IMR-90 (cell line): ENCODE results near the gene KIF20A. TPM values are rescaled to one million over a fixed set of nuclear protein-coding genes. Genes with fewer than 3 reads are reported as not detected.
A peak's percentile ranks its signal among the peaks of the same experiment; 100 is the strongest.

Source experiments
- ATAC-seq: fragments of 200-7000 bp; cut with Tn5 transposase; 2 replicates; pipeline ENCODE4 v1.9.1; 2020; ENCODE audit warnings: low read depth, mild to moderate bottlenecking, moderate library complexity
- BruUV-seq: library from RNA; stranded (reverse); fragments of 400-500 nt; replicated peaks from 2 replicates; lab custom pipeline; 2021; lab: Mats Ljungman, UMichigan
- CTCF ChIA-PET: fragments of 300-600 bp; formaldehyde crosslinking; extraction: SDS; loops from one replicate; lab custom pipeline; 2021; ENCODE audit warnings: antibody characterized with exemption; lab: Yijun Ruan, JAX
- POLR2A ChIA-PET: fragments of 300-600 bp; sonication (Branson Sonifier 250); formaldehyde crosslinking; loops from one replicate; lab custom pipeline; 2022; ENCODE audit warnings: antibody characterized with exemption; ENCODE audit not compliant: unreplicated experiment; lab: Charles Lee
- DNase-seq: peaks from one replicate; pipeline ENCODE4 v3.0.0; 2013
- H2AFZ ChIP-seq: replicated peaks from 2 replicates; pipeline ENCODE3; 2013; ENCODE audit warnings: low read length, mild to moderate bottlenecking; ENCODE audit not compliant: poor library complexity
- H2AK5ac ChIP-seq: 2 replicates; pipeline ENCODE4 v1.6.1; 2013; ENCODE audit warnings: low read depth, low read length, inconsistent platforms
- H2AK9ac ChIP-seq: replicated peaks from 2 replicates; pipeline ENCODE3; 2013; ENCODE audit warnings: mild to moderate bottlenecking, low read depth, low read length, moderate library complexity; ENCODE audit not compliant: poor library complexity
- H2BK120ac ChIP-seq: 2 replicates; pipeline ENCODE4 v1.6.1; 2013; ENCODE audit warnings: low read depth, low read length, inconsistent platforms
- H2BK15ac ChIP-seq: 3 replicates; pipeline ENCODE4 v1.6.1; 2013; ENCODE audit warnings: low read depth, low read length, inconsistent platforms
- H2BK20ac ChIP-seq: 2 replicates; pipeline ENCODE4 v1.6.1; 2013; ENCODE audit warnings: low read depth, mild to moderate bottlenecking, inconsistent platforms, low read length, moderate library complexity
- H2BK5ac ChIP-seq: 2 replicates; pipeline ENCODE4 v1.6.1; 2013; ENCODE audit warnings: mild to moderate bottlenecking, low read depth, low read length, inconsistent platforms; ENCODE audit not compliant: poor library complexity, severe bottlenecking
- H3K14ac ChIP-seq: replicated peaks from 2 replicates; pipeline ENCODE4 v1.6.1; 2013; ENCODE audit warnings: low read depth, low read length, inconsistent platforms
- H3K18ac ChIP-seq: 2 replicates; pipeline ENCODE4 v1.6.1; 2013; ENCODE audit warnings: low read depth, low read length, control low read depth
- H3K23ac ChIP-seq: 2 replicates; pipeline ENCODE4 v1.6.1; 2013; ENCODE audit warnings: low read depth, low read length, inconsistent platforms
- H3K27ac ChIP-seq: 2 replicates; pipeline ENCODE4 v1.5.1; 2013; ENCODE audit warnings: mild to moderate bottlenecking, control low read depth, low read length; ENCODE audit not compliant: insufficient read depth
- H3K27me3 ChIP-seq: 2 replicates; pipeline ENCODE4 v1.6.1; 2013; ENCODE audit warnings: low read length; ENCODE audit not compliant: control insufficient read depth, insufficient read depth
- H3K36me3 ChIP-seq: 2 replicates; pipeline ENCODE4 v1.6.1; 2013; ENCODE audit warnings: low read length, mixed read lengths; ENCODE audit not compliant: control insufficient read depth, insufficient read depth
- H3K4ac ChIP-seq: 2 replicates; pipeline ENCODE4 v1.6.1; 2013; ENCODE audit warnings: low read depth, low read length, inconsistent platforms
- H3K4me1 ChIP-seq: 2 replicates; pipeline ENCODE4 v1.6.1; 2013; ENCODE audit warnings: low read length, mixed read lengths; ENCODE audit not compliant: control insufficient read depth, insufficient read depth
- H3K4me2 ChIP-seq: 2 replicates; pipeline ENCODE4 v1.6.1; 2013; ENCODE audit warnings: low read depth, mild to moderate bottlenecking, control low read depth, low read length, moderate library complexity
- H3K4me3 ChIP-seq: 2 replicates; pipeline ENCODE4 v1.5.1; 2013; ENCODE audit warnings: low read depth, mild to moderate bottlenecking, control low read depth, low read length, moderate library complexity; ENCODE audit not compliant: insufficient read depth
- H3K56ac ChIP-seq: 2 replicates; pipeline ENCODE4 v1.6.1; 2013; ENCODE audit warnings: low read length, inconsistent platforms; ENCODE audit not compliant: insufficient read depth; ENCODE audit errors: extremely low read depth
- H3K79me1 ChIP-seq, 2 experiments: 2 replicates each; pipeline ENCODE4 v1.6.1; 2013; ENCODE audit warnings: low read length in 2 of 2, inconsistent platforms in 1 of 2, low read depth in 1 of 2
- H3K9ac ChIP-seq: 2 replicates; pipeline ENCODE4 v1.6.1; 2013; ENCODE audit warnings: low read depth, low read length, control low read depth
- H3K9me1 ChIP-seq: 2 replicates; pipeline ENCODE4 v1.6.1; 2013; ENCODE audit warnings: low read length, inconsistent platforms; ENCODE audit not compliant: insufficient read depth
- H3K9me3 ChIP-seq: 2 replicates; pipeline ENCODE4 v1.6.1; 2013; ENCODE audit warnings: low read length; ENCODE audit not compliant: control insufficient read depth, insufficient read depth
- H4K20me1 ChIP-seq: 2 replicates; pipeline ENCODE4 v1.6.1; 2013; ENCODE audit warnings: low read length, inconsistent platforms; ENCODE audit not compliant: insufficient read depth
- H4K5ac ChIP-seq: 2 replicates; pipeline ENCODE4 v1.6.1; 2013; ENCODE audit warnings: mild to moderate bottlenecking, low read depth, low read length, control low read depth
- H4K8ac ChIP-seq, 2 experiments: 2 replicates each; pipeline ENCODE4 v1.6.1; 2013; ENCODE audit warnings: low read depth in 2 of 2, low read length in 2 of 2, control low read depth in 1 of 2, inconsistent platforms in 1 of 2
- H4K91ac ChIP-seq: 2 replicates; pipeline ENCODE4 v1.6.1; 2013; ENCODE audit warnings: low read depth, low read length, inconsistent platforms; ENCODE audit not compliant: insufficient read depth
- BHLHE40 ChIP-seq: fragments of 150-350 bp; IDR thresholded peaks from 2 replicates; pipeline ENCODE4 v1.6.1; 2016; ENCODE audit warnings: mild to moderate bottlenecking, low read depth, low read length
- ELK1 ChIP-seq: fragments of 150-350 bp; IDR thresholded peaks from 2 replicates; pipeline ENCODE4 v1.6.1; 2016; ENCODE audit warnings: low read depth, mild to moderate bottlenecking, low read length, moderate library complexity, borderline replicate concordance
- FOS ChIP-seq: fragments of 150-350 bp; IDR thresholded peaks from 2 replicates; pipeline ENCODE4 v1.6.1; 2016; ENCODE audit warnings: low read depth, low read length
- NFE2L2 ChIP-seq: fragments of 150-350 bp; IDR thresholded peaks from 2 replicates; pipeline ENCODE4 v1.6.1; 2016; ENCODE audit warnings: low read depth, mild to moderate bottlenecking, low read length
- USF2 ChIP-seq: fragments of 150-350 bp; IDR thresholded peaks from 2 replicates; pipeline ENCODE4 v1.6.1; 2017; ENCODE audit warnings: mild to moderate bottlenecking, antibody characterized with exemption, low read length, low read depth
- WGBS, 2 experiments: methylation state at CpG; one replicate each; pipeline versions ENCODE4 v1.1.5 to v1.1.7; 2013; ENCODE audit warnings: missing lambda C conversion rate in 2 of 2; ENCODE audit not compliant: insufficient read length in 1 of 2; ENCODE audit errors: extremely low coverage in 2 of 2; 5-methylcytosine and 5-hydroxymethylcytosine counted together
- dilution Hi-C: fragments of 300-500 bp; cut with HindIII; formaldehyde crosslinking; loops from one replicate; pipeline ENCODE4 v1.14.3; 2018; ENCODE audit warnings: low sequenced_read_pairs; ENCODE audit not compliant: unreplicated experiment
- in situ Hi-C: fragments of 300-500 bp; cut with MboI; formaldehyde crosslinking; loops from 3 replicates; pipeline ENCODE4 v1.14.3; 2019; ENCODE audit warnings: low sequenced_read_pairs, inconsistent platforms, mixed read lengths
- intact Hi-C: fragments of 100-400 bp; cut with micrococcal nuclease; formaldehyde crosslinking; loops from 2 replicates; pipeline ENCODE4 v1.10.0; 2022
- polyA plus RNA-seq, 3 experiments: library from polyadenylated mRNA; depleted of rRNA; stranded (reverse); fragments of >200 nt; gene quantifications; 2 replicates each; pipeline ENCODE4 v1.2.3, GENCODE V29; 2012; ENCODE audit warnings: low replicate concordance in 1 of 3
- total RNA-seq: library from RNA; depleted of rRNA; stranded (reverse); fragments of >200 nt; gene quantifications from 2 replicates; pipeline ENCODE4 v1.2.3, GENCODE V29; 2012

KIF20A gene
- total and polyA plus RNA-seq, 2 of the 4 experiments (the other 2 are of a cell fraction): 42.0 to 106 TPM

- ChIA-PET POLR2A (no interaction called here), CTCF (no interaction called here)
- Histone ChIP-seq H3K27me3 (no peaks in the 10 kb centered on the region), H2BK5ac (no peak overlapping the region), H3K9me3 (no peaks in the 10 kb centered on the region), H4K20me1 (no peaks in the 10 kb centered on the region), H3K9me1 (no peaks in the 10 kb centered on the region), H2BK20ac (no peak overlapping the region), H3K4ac (no peak overlapping the region), H3K4me2 (no peak overlapping the region), H3K79me1 (no peaks in the 10 kb centered on the region), H4K8ac (no peak overlapping the region), H3K18ac (no peak overlapping the region), H2BK120ac (no peak overlapping the region), H3K14ac (no peak overlapping the region), H4K5ac (no peak overlapping the region), H3K4me1 (peaks cover 4% of the 10 kb centered on the region), H3K56ac (no peak overlapping the region), H3K4me3 (no peak overlapping the region), H3K36me3 (no peaks in the 10 kb centered on the region), H3K27ac (no peak overlapping the region), H3K23ac (no peak overlapping the region), H2AK5ac (no peak overlapping the region), H4K91ac (no peak overlapping the region), H3K9ac (no peak overlapping the region), H2BK15ac (no peak overlapping the region), H2AK9ac (no peak overlapping the region), H2AFZ (peak overlapping the region; percentile 40)
- dilution Hi-C loops (no loop called here), in situ Hi-C loops (loop anchor here (25.0 kb wide), 2 partner anchors 112 to 512 kb away; partner anchors contain the start of gene FAM13B), intact Hi-C loops (no loop called here)
- ATAC-seq (peak; percentile 79), DNase-seq (peak; percentile 65)
- TF ChIP-seq ELK1 (no peak), USF2 (no peak), FOS (no peak), NFE2L2 (no peak), BHLHE40 (no peak)
- BruUV-seq: no TSS peak
- no CpG with 5 or more reads among the region's 1 CpG for WGBS, 2 experiments
Measured at GRCh38 chr5:138148811-138149210, 30.1 kb upstream of the KIF20A start.
